Left kidney (tissue), 2 donors: ENCODE measurements around the gene PCCA. TPM values are rescaled to one million over a fixed set of nuclear protein-coding genes. Genes with fewer than 3 reads are reported as not detected.
"Not testable (repeated sequence)": the region's sequence is repeated elsewhere in the genome, so short reads cannot be mapped to it uniquely, and the experiment has no call there.

Source experiments
- DNase-seq: peaks from one replicate; pipeline ENCODE4 v3.0.0-alpha.2; 2013
- polyA plus RNA-seq: library from polyadenylated mRNA; unstranded; fragments of 120-200 nt; gene quantifications from one replicate; pipeline ENCODE4 v1.2.1, GENCODE V29; 2013; ENCODE audit not compliant: insufficient read length

The PCCA gene
- polyA plus RNA-seq, 1 donor: 64.7 TPM

GRCh38 chr13:100184095-100184494, 95.2 kb downstream of the PCCA start:
- no peak for DNase-seq

GRCh38 chr13:100195568-100195967, 106.7 kb downstream of the PCCA start:
- no peak for DNase-seq

GRCh38 chr13:100196375-100196774, 107.5 kb downstream of the PCCA start:
- DNase-seq: no peak

- DNase-seq: no peak
These were observed 108.2 kb downstream of the PCCA start for GRCh38 chr13:100197116-100197515.

- no peak for DNase-seq
These were observed 108.9 kb downstream of the PCCA start for GRCh38 chr13:100197591-100198365.

- no peak for DNase-seq
These were observed 114.9 kb downstream of the PCCA start for GRCh38 chr13:100203696-100204367.

GRCh38 chr13:100208002-100208401, 119.1 kb downstream of the PCCA start:
- no peak for DNase-seq

GRCh38 chr13:100208626-100209025, 119.7 kb downstream of the PCCA start:
- DNase-seq: no peak

GRCh38 chr13:100209857-100210825, 121.2 kb downstream of the PCCA start:
- DNase-seq: no peak

GRCh38 chr13:100211016-100211710, 122.3 kb downstream of the PCCA start:
- no peak for DNase-seq

- no peak for DNase-seq
These were observed 124.1 kb downstream of the PCCA start for GRCh38 chr13:100212904-100213553.

GRCh38 chr13:100213576-100213975, 124.7 kb downstream of the PCCA start:
- DNase-seq: no peak

- DNase-seq: no peak
These were observed 126.0 kb downstream of the PCCA start for GRCh38 chr13:100214886-100215285.

- no peak for DNase-seq
These were observed 132.3 kb downstream of the PCCA start for GRCh38 chr13:100221166-100221565.

- DNase-seq: not testable (repeated sequence)
These were observed 135.2 kb downstream of the PCCA start for GRCh38 chr13:100223966-100224530.

GRCh38 chr13:100229603-100230002, 140.7 kb downstream of the PCCA start:
- no peak for DNase-seq

GRCh38 chr13:100230769-100231149, 141.9 kb downstream of the PCCA start:
- DNase-seq: no peak

- DNase-seq: no peak
These were observed 142.3 kb downstream of the PCCA start for GRCh38 chr13:100231176-100231575.

GRCh38 chr13:100234006-100234405, 145.1 kb downstream of the PCCA start:
- DNase-seq: peak; percentile 10

GRCh38 chr13:100234524-100235136, 145.7 kb downstream of the PCCA start:
- peak; percentile 17 for DNase-seq
